Stomach (tissue), 9 donors: ENCODE measurements around the gene ACVR1. TPM values are rescaled to one million over a fixed set of nuclear protein-coding genes. Genes with fewer than 3 reads are reported as not detected.

Experiments used
- DNase-seq, 2 donors: peaks; one replicate each; pipeline versions ENCODE4 v3.0.0 to v3.0.0-alpha.2; 2013 to 2019
- H3K27ac ChIP-seq, 5 donors: fragments of 200-600 bp in 4 of 5; sonication (generic) in 4 of 5; one replicate each; pipeline ENCODE4 v1.5.1; 2013 to 2019; ENCODE audit warnings: mild to moderate bottlenecking in 1 of 5, moderate library complexity in 1 of 5
- H3K27me3 ChIP-seq, 3 donors: fragments of 200-600 bp; sonication (generic); one replicate each; pipeline ENCODE4 v1.5.1; 2017 to 2019; ENCODE audit warnings: mixed run types in 1 of 3
- H3K36me3 ChIP-seq, 4 donors: fragments of 200-600 bp; sonication (generic); 1 replicate in 3 of 4; 2 replicates in 1 of 4; pipeline ENCODE4 v1.5.1; 2016 to 2019
- H3K4me1 ChIP-seq, 4 donors: fragments of 200-600 bp; sonication (generic); one replicate each; pipeline ENCODE4 v1.5.1; 2016 to 2019
- H3K4me3 ChIP-seq, 4 donors: fragments of 200-600 bp; sonication (generic) in 3 of 4; one replicate each; pipeline ENCODE4 v1.5.1; 2016 to 2019; ENCODE audit warnings: mild to moderate bottlenecking in 1 of 4
- H3K9me3 ChIP-seq, 4 donors: fragments of 200-600 bp; sonication (generic); one replicate each; pipeline ENCODE4 v1.5.1; 2016 to 2019
- EP300 ChIP-seq: sonication (generic); formaldehyde crosslinking; IDR thresholded peaks from one replicate; pipeline ENCODE4 v1.6.1; 2017; ENCODE audit warnings: antibody characterized with exemption
- POLR2A ChIP-seq, 4 donors: fragments of 450-650 bp; IDR thresholded peaks; one replicate each; pipeline ENCODE4 v1.6.1; 2016; ENCODE audit warnings: antibody characterized with exemption in 4 of 4, control low read depth in 2 of 4, mild to moderate bottlenecking in 1 of 4, moderate library complexity in 1 of 4
- POLR2AphosphoS5 ChIP-seq, 3 donors: sonication (generic); formaldehyde crosslinking; IDR thresholded peaks; one replicate each; pipeline ENCODE4 v1.6.1; 2016; ENCODE audit warnings: antibody characterized with exemption in 3 of 3
- WGBS, 5 donors: extraction: QIAGEN DNeasy Blood & Tissue Kit in 3 of 5; methylation state at CpG; one replicate each; pipeline versions ENCODE4 v1.1.5 to v1.1.7; 2013 to 2018; 5-methylcytosine and 5-hydroxymethylcytosine counted together
- intact Hi-C: fragments of 100-400 bp; cut with DNase I; formaldehyde crosslinking; loops from one replicate; pipeline ENCODE4 v1.15.1; 2023; ENCODE audit warnings: low total_unique reads
- polyA plus RNA-seq, 3 donors: library from polyadenylated mRNA; stranded (reverse); fragments of 200-250 nt; gene quantifications; one replicate each; pipeline ENCODE4 v1.2.3, GENCODE V29; 2013
- total RNA-seq, 5 donors: library from RNA; depleted of rRNA; stranded (reverse); fragments of >200 nt; gene quantifications; one replicate each; pipeline versions ENCODE4 v1.1.0 to v1.2.3, GENCODE V29; 2014 to 2016
- TF ChIP-seq, protein P1 (sequence below), 7 experiments: fragments of 450-650 bp in 4 of 7; fragments of 200-600 bp in 3 of 7; sonication (generic) in 3 of 7; IDR thresholded peaks; one replicate each; pipeline ENCODE4 v1.5.1; 2016 to 2019; ENCODE audit warnings: antibody characterized with exemption in 7 of 7, control low read depth in 2 of 7, mild to moderate bottlenecking in 1 of 7
- donor health status: healthy with polysubstance abuse.
- donor health status: Bipolar disorder and iron deficiency.
- donor health status: healthy.

Gene ACVR1
- total and polyA plus RNA-seq, 8 donors: 2.3 to 32.1 (median 5.6) TPM

DNA sequence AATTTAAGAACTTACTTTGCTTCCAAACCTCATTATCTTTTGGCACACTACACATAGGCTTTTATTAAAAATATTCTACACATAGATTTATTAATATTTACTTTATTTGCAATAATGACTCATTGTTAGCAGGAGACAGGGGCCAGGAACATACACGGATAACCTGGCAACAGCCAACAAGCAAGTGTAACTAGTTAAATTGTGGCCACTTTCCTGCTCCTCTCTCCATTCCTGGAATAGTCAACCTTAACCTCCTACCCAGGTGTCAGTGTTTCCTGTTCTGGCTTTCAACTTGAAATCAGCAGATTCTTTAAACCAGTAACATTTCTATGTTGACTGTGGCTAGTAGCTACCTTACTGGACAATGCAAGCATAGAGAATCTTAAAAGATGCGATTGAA lies 26.5 kb downstream of the ACVR1 start:
- 26 to 54% (median 42%) methylated on average over 2 of the region's 2 CpGs for WGBS, 5 donors
- Histone ChIP-seq H3K9me3 (no peaks in the 10 kb centered on the region), H3K4me1 (peaks cover 6 to 41% (median 21%) of the 10 kb centered on the region in 4 donors), H3K27me3 (no peaks in the 10 kb centered on the region), H3K4me3 (no peak overlapping the region), H3K27ac (peak overlapping the region in 4 of 5 donors; percentile 3 to 72 (median 40)), H3K36me3 (no peaks in the 10 kb centered on the region)
- TF ChIP-seq, protein P1, sequence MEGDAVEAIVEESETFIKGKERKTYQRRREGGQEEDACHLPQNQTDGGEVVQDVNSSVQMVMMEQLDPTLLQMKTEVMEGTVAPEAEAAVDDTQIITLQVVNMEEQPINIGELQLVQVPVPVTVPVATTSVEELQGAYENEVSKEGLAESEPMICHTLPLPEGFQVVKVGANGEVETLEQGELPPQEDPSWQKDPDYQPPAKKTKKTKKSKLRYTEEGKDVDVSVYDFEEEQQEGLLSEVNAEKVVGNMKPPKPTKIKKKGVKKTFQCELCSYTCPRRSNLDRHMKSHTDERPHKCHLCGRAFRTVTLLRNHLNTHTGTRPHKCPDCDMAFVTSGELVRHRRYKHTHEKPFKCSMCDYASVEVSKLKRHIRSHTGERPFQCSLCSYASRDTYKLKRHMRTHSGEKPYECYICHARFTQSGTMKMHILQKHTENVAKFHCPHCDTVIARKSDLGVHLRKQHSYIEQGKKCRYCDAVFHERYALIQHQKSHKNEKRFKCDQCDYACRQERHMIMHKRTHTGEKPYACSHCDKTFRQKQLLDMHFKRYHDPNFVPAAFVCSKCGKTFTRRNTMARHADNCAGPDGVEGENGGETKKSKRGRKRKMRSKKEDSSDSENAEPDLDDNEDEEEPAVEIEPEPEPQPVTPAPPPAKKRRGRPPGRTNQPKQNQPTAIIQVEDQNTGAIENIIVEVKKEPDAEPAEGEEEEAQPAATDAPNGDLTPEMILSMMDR (IDR thresholded peaks at IDR 0.05): no peak
- peak in 2 of 3 donors; percentile 32 to 66 for TF ChIP-seq POLR2AphosphoS5 (IDR thresholded peaks at IDR 0.05)
- peak; percentile 19 to 41 for DNase-seq
- intact Hi-C loops: no loop called here

DNA sequence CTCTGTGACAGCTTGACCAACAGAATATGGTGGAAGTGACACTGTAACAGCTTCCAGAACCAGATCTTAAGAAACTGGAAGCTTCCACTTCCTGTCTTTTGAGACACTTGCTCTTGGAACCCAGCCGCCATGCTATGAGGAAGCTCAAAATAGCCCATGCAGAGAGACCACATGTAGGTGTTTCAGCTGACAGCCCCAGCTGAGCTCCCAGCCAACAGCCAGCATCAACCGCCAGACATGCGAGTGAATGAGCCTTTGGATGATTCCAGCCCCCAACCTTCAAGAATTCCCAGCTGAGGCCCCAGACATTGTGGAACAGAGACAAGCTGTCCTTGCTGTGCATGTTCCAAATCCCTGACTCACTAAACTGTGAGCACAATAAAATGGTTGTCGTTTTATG lies 27.9 kb downstream of the ACVR1 start:
- no peak for DNase-seq

DNA sequence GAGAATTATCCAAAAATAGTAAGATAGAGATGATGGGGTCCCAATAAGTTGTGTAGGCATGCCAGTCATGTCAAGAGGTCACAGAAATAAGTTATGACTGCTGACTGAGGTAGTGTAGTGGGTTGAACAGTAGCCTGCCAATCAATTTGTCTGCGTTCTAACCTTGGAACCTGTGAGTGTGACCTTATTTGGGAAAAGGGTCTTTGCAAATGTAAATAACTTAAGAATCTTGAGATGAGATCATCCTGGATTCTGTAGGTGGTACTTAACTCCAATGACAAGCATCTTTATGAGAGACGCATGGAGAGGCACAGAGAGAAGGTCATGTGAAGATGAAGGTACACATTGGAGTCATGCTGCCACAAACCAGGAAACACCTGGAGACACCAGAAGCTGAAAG lies 31.0 kb downstream of the ACVR1 start:
- no peak for TF ChIP-seq POLR2AphosphoS5 (IDR thresholded peaks at IDR 0.05)
- TF ChIP-seq POLR2A (IDR thresholded peaks at IDR 0.05): no peak
- TF ChIP-seq EP300: no peak
- TF ChIP-seq, protein P1 (IDR thresholded peaks at IDR 0.05): no peak
- H3K4me1 ChIP-seq: peaks cover 25 to 57% (median 42%) of the 10 kb centered on the region in 4 donors
- no peak for DNase-seq
- 91 to 95% (median 94%) methylated on average over 2 of the region's 2 CpGs for WGBS, 5 donors
- no peaks in the 10 kb centered on the region for H3K36me3 ChIP-seq
- intact Hi-C loops: no loop called here
- no peaks in the 10 kb centered on the region for H3K27me3 ChIP-seq
- no peak overlapping the region for H3K4me3 ChIP-seq
- H3K27ac ChIP-seq: no peak overlapping the region
- no peaks in the 10 kb centered on the region for H3K9me3 ChIP-seq

More for the DNA sequence above, 27.9 kb downstream of the ACVR1 start:
- H3K4me1 ChIP-seq: peaks cover 6 to 38% (median 22%) of the 10 kb centered on the region in 4 donors
- WGBS, 5 donors: 85 to 97% (median 95%) methylated on average over 4 of the region's 4 CpGs
- H3K36me3 ChIP-seq: no peaks in the 10 kb centered on the region
- TF ChIP-seq POLR2AphosphoS5 (IDR thresholded peaks at IDR 0.05) (no peak), POLR2A (IDR thresholded peaks at IDR 0.05) (no peak), EP300 (no peak)
- TF ChIP-seq, protein P1 (IDR thresholded peaks at IDR 0.05): no peak
- no peak overlapping the region for H3K4me3 ChIP-seq
- intact Hi-C loops: no loop called here
- H3K27me3 ChIP-seq: no peaks in the 10 kb centered on the region
- H3K27ac ChIP-seq: no peak overlapping the region
- H3K9me3 ChIP-seq: no peaks in the 10 kb centered on the region

DNA sequence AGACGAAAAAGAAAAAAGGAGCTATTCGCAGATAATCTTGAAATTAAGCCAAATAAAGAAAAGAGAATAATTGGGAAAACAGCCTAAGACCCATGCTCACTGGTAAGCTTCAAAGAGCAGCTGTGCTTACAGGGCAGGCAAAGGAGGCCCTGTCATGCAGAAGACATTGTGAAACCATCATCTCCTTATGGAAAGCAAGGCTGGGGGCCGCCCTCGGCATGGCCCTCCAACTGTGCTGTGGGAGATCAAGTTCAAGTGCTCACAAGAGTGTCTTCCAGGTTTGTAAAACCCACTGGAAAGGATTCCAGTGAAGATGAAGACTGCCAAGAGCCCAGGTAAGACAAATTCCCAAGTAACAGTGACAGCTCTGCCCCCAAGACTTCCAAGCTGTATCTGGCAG lies 32.2 kb downstream of the ACVR1 start:
- Histone ChIP-seq H3K4me3 (no peak overlapping the region), H3K27me3 (no peaks in the 10 kb centered on the region), H3K36me3 (no peaks in the 10 kb centered on the region), H3K4me1 (peaks cover 33 to 59% (median 45%) of the 10 kb centered on the region in 4 donors), H3K27ac (no peak overlapping the region), H3K9me3 (no peaks in the 10 kb centered on the region)
- intact Hi-C loops: no loop called here
- DNase-seq: no peak
- TF ChIP-seq EP300 (no peak), POLR2AphosphoS5 (IDR thresholded peaks at IDR 0.05) (no peak), POLR2A (IDR thresholded peaks at IDR 0.05) (no peak)
- TF ChIP-seq, protein P1 (IDR thresholded peaks at IDR 0.05): no peak
- 88 to 94% (median 91%) methylated on average over 4 of the region's 4 CpGs for WGBS, 5 donors
